Measurements from ENCODE around the gene AUTS2.

DNA sequence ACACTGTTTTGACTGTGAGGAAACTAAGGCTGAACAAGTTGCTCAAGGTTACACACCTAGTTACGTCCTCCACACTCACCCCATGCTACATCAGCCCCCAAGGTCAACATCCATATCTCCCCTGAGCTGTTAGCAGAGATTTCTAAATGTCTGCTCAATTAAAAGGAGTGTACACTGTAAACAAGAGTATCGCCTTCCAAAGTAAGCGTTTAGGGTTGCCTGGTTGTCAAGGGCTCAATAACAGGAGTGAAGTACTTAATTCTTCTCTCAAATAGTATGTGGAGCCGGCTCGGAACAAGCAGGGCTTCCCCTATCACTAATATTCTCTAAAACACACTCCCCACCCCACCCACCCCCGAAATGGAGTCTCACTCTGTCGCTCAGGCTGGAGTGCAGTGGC lies 1120.8 kb downstream of the AUTS2 start:
- TF ChIP-seq TEAD4 (IDR thresholded peaks at IDR 0.05; ENCODE audit: low read depth, low read length) = no peak
- TF ChIP-seq, protein P1, sequence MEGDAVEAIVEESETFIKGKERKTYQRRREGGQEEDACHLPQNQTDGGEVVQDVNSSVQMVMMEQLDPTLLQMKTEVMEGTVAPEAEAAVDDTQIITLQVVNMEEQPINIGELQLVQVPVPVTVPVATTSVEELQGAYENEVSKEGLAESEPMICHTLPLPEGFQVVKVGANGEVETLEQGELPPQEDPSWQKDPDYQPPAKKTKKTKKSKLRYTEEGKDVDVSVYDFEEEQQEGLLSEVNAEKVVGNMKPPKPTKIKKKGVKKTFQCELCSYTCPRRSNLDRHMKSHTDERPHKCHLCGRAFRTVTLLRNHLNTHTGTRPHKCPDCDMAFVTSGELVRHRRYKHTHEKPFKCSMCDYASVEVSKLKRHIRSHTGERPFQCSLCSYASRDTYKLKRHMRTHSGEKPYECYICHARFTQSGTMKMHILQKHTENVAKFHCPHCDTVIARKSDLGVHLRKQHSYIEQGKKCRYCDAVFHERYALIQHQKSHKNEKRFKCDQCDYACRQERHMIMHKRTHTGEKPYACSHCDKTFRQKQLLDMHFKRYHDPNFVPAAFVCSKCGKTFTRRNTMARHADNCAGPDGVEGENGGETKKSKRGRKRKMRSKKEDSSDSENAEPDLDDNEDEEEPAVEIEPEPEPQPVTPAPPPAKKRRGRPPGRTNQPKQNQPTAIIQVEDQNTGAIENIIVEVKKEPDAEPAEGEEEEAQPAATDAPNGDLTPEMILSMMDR (IDR thresholded peaks at IDR 0.05; ENCODE audit: control extremely low read depth in 1 of 3, insufficient read depth in 1 of 3, low read depth in 1 of 3, low read length in 3 of 3) = no peak
- TF ChIP-seq, protein P2, sequence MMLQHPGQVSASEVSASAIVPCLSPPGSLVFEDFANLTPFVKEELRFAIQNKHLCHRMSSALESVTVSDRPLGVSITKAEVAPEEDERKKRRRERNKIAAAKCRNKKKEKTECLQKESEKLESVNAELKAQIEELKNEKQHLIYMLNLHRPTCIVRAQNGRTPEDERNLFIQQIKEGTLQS (IDR thresholded peaks at IDR 0.05; ENCODE audit: insufficient read depth, low read depth, low read length) = no peak
- TF ChIP-seq SP1 (IDR thresholded peaks at IDR 0.05; ENCODE audit: low read depth, low read length) = no peak
- TF ChIP-seq TAF1 (IDR thresholded peaks at IDR 0.05; ENCODE audit: low read depth, low read length) = no peak
- TF ChIP-seq EP300 (IDR thresholded peaks at IDR 0.05; ENCODE audit: borderline replicate concordance in 1 of 2, low read depth in 2 of 2, low read length in 2 of 2) = no peak
- TF ChIP-seq HDAC2 (IDR thresholded peaks at IDR 0.05; ENCODE audit: borderline replicate concordance in 1 of 2, low read depth in 2 of 2, low read length in 2 of 2) = no peak
- TF ChIP-seq EZH2 (IDR thresholded peaks at IDR 0.05; ENCODE audit: low read depth, low read length, severe bottlenecking) = no peak
- no peak for TF ChIP-seq SIN3A (conservative IDR thresholded peaks at IDR 0.05 in 1 of 2, IDR thresholded peaks at IDR 0.05 in 1 of 2; ENCODE audit: low read depth in 1 of 2, low read length in 2 of 2)
- no peak for TF ChIP-seq POLR2A (IDR thresholded peaks at IDR 0.05; ENCODE audit: control extremely low read depth in 1 of 2, low read depth in 2 of 2, low read length in 2 of 2)
- no peak for TF ChIP-seq TCF12 (IDR thresholded peaks at IDR 0.05; ENCODE audit: low read depth, low read length)
- TF ChIP-seq JUN (IDR thresholded peaks at IDR 0.05; ENCODE audit: low read depth, low read length) = no peak
